Stimulated activated CD4-positive, alpha-beta T cell treated with anti-CD3 and anti-CD28 coated beads, Interleukin-12 subunit alpha, Interleukin-12 subunit beta, amount 100 ng/mL, for 24 hours (primary cell): ENCODE results near the gene BPHL.
"Not testable (repeated sequence)": the region's sequence is repeated elsewhere in the genome, so short reads cannot be mapped to it uniquely, and the experiment has no call there.

Experiments used
- DNase-seq, 2 experiments: peaks; one replicate each; pipeline ENCODE4 v3.0.0-alpha.2; 2020; ENCODE audit warnings: low read depth in 2 of 2

The BPHL gene

GRCh38 chr6:3122823-3123182 is 4.3 kb downstream of the BPHL start:
- DNase-seq, result no peak

GRCh38 chr6:3124667-3125066 is 6.2 kb downstream of the BPHL start:
- no peak for DNase-seq

GRCh38 chr6:3125815-3126214 is 7.3 kb downstream of the BPHL start:
- DNase-seq, result no peak

- no peak for DNase-seq
Observed at GRCh38 chr6:3128356-3129108, 10.0 kb downstream of the BPHL start.

GRCh38 chr6:3131695-3132094 is 13.2 kb downstream of the BPHL start:
- no peak for DNase-seq

- no peak for DNase-seq
Observed at GRCh38 chr6:3133515-3133914, 15.0 kb downstream of the BPHL start.

GRCh38 chr6:3135668-3136291 is 17.3 kb downstream of the BPHL start:
- DNase-seq, result no peak

GRCh38 chr6:3136292-3137011 is 17.9 kb downstream of the BPHL start:
- DNase-seq, result no peak

GRCh38 chr6:3137057-3137777 is 18.7 kb downstream of the BPHL start:
- no peak for DNase-seq

- DNase-seq, result not testable (repeated sequence)
Observed at GRCh38 chr6:3137873-3138272, 19.4 kb downstream of the BPHL start.

GRCh38 chr6:3138341-3138740 is 19.8 kb downstream of the BPHL start:
- DNase-seq, result no peak

- no peak for DNase-seq
Observed at GRCh38 chr6:3139090-3139903, 20.8 kb downstream of the BPHL start.

- DNase-seq, result no peak
Observed at GRCh38 chr6:3140201-3140600, 21.7 kb downstream of the BPHL start.

GRCh38 chr6:3142536-3142935 is 24.0 kb downstream of the BPHL start:
- DNase-seq, result no peak

GRCh38 chr6:3143158-3143557 is 24.6 kb downstream of the BPHL start:
- no peak for DNase-seq

GRCh38 chr6:3144571-3144970 is 26.1 kb downstream of the BPHL start:
- no peak for DNase-seq

GRCh38 chr6:3147914-3148757 is 29.6 kb downstream of the BPHL start:
- DNase-seq, result no peak

- DNase-seq, result no peak
Observed at GRCh38 chr6:3151691-3152090, 33.2 kb downstream of the BPHL start.

- DNase-seq, result no peak
Observed at GRCh38 chr6:3152689-3153088, 34.2 kb downstream of the BPHL start.

- DNase-seq, result not testable (repeated sequence)
Observed at GRCh38 chr6:3155416-3155815, 36.9 kb downstream of the BPHL start.
